IMR-90 (cell line): ENCODE results near the gene C13orf46. TPM values are rescaled to one million over a fixed set of nuclear protein-coding genes. Genes with fewer than 3 reads are reported as not detected.

Experiments
- ATAC-seq: fragments of 200-7000 bp; cut with Tn5 transposase; 2 replicates; pipeline ENCODE4 v1.9.1; 2020; ENCODE audit warnings: low read depth, mild to moderate bottlenecking, moderate library complexity
- BruUV-seq: library from RNA; stranded (reverse); fragments of 400-500 nt; replicated peaks from 2 replicates; lab custom pipeline; 2021; lab: Mats Ljungman, UMichigan
- CTCF ChIA-PET: fragments of 300-600 bp; formaldehyde crosslinking; extraction: SDS; loops from one replicate; lab custom pipeline; 2021; ENCODE audit warnings: antibody characterized with exemption; lab: Yijun Ruan, JAX
- POLR2A ChIA-PET: fragments of 300-600 bp; sonication (Branson Sonifier 250); formaldehyde crosslinking; loops from one replicate; lab custom pipeline; 2022; ENCODE audit warnings: antibody characterized with exemption; ENCODE audit not compliant: unreplicated experiment; lab: Charles Lee
- DNase-seq: peaks from one replicate; pipeline ENCODE4 v3.0.0; 2013
- H2AFZ ChIP-seq: replicated peaks from 2 replicates; pipeline ENCODE3; 2013; ENCODE audit warnings: low read length, mild to moderate bottlenecking; ENCODE audit not compliant: poor library complexity
- H2AK5ac ChIP-seq: 2 replicates; pipeline ENCODE4 v1.6.1; 2013; ENCODE audit warnings: low read depth, low read length, inconsistent platforms
- H2AK9ac ChIP-seq: replicated peaks from 2 replicates; pipeline ENCODE3; 2013; ENCODE audit warnings: mild to moderate bottlenecking, low read depth, low read length, moderate library complexity; ENCODE audit not compliant: poor library complexity
- H2BK120ac ChIP-seq: 2 replicates; pipeline ENCODE4 v1.6.1; 2013; ENCODE audit warnings: low read depth, low read length, inconsistent platforms
- H2BK15ac ChIP-seq: 3 replicates; pipeline ENCODE4 v1.6.1; 2013; ENCODE audit warnings: low read depth, low read length, inconsistent platforms
- H2BK20ac ChIP-seq: 2 replicates; pipeline ENCODE4 v1.6.1; 2013; ENCODE audit warnings: low read depth, mild to moderate bottlenecking, inconsistent platforms, low read length, moderate library complexity
- H2BK5ac ChIP-seq: 2 replicates; pipeline ENCODE4 v1.6.1; 2013; ENCODE audit warnings: mild to moderate bottlenecking, low read depth, low read length, inconsistent platforms; ENCODE audit not compliant: poor library complexity, severe bottlenecking
- H3K14ac ChIP-seq: replicated peaks from 2 replicates; pipeline ENCODE4 v1.6.1; 2013; ENCODE audit warnings: low read depth, low read length, inconsistent platforms
- H3K18ac ChIP-seq: 2 replicates; pipeline ENCODE4 v1.6.1; 2013; ENCODE audit warnings: low read depth, low read length, control low read depth
- H3K23ac ChIP-seq: 2 replicates; pipeline ENCODE4 v1.6.1; 2013; ENCODE audit warnings: low read depth, low read length, inconsistent platforms
- H3K27ac ChIP-seq: 2 replicates; pipeline ENCODE4 v1.5.1; 2013; ENCODE audit warnings: mild to moderate bottlenecking, control low read depth, low read length; ENCODE audit not compliant: insufficient read depth
- H3K27me3 ChIP-seq: 2 replicates; pipeline ENCODE4 v1.6.1; 2013; ENCODE audit warnings: low read length; ENCODE audit not compliant: control insufficient read depth, insufficient read depth
- H3K36me3 ChIP-seq: 2 replicates; pipeline ENCODE4 v1.6.1; 2013; ENCODE audit warnings: low read length, mixed read lengths; ENCODE audit not compliant: control insufficient read depth, insufficient read depth
- H3K4ac ChIP-seq: 2 replicates; pipeline ENCODE4 v1.6.1; 2013; ENCODE audit warnings: low read depth, low read length, inconsistent platforms
- H3K4me1 ChIP-seq: 2 replicates; pipeline ENCODE4 v1.6.1; 2013; ENCODE audit warnings: low read length, mixed read lengths; ENCODE audit not compliant: control insufficient read depth, insufficient read depth
- H3K4me2 ChIP-seq: 2 replicates; pipeline ENCODE4 v1.6.1; 2013; ENCODE audit warnings: low read depth, mild to moderate bottlenecking, control low read depth, low read length, moderate library complexity
- H3K4me3 ChIP-seq: 2 replicates; pipeline ENCODE4 v1.5.1; 2013; ENCODE audit warnings: low read depth, mild to moderate bottlenecking, control low read depth, low read length, moderate library complexity; ENCODE audit not compliant: insufficient read depth
- H3K56ac ChIP-seq: 2 replicates; pipeline ENCODE4 v1.6.1; 2013; ENCODE audit warnings: low read length, inconsistent platforms; ENCODE audit not compliant: insufficient read depth; ENCODE audit errors: extremely low read depth
- H3K79me1 ChIP-seq, 2 experiments: 2 replicates each; pipeline ENCODE4 v1.6.1; 2013; ENCODE audit warnings: low read length in 2 of 2, inconsistent platforms in 1 of 2, low read depth in 1 of 2
- H3K9ac ChIP-seq: 2 replicates; pipeline ENCODE4 v1.6.1; 2013; ENCODE audit warnings: low read depth, low read length, control low read depth
- H3K9me1 ChIP-seq: 2 replicates; pipeline ENCODE4 v1.6.1; 2013; ENCODE audit warnings: low read length, inconsistent platforms; ENCODE audit not compliant: insufficient read depth
- H3K9me3 ChIP-seq: 2 replicates; pipeline ENCODE4 v1.6.1; 2013; ENCODE audit warnings: low read length; ENCODE audit not compliant: control insufficient read depth, insufficient read depth
- H4K20me1 ChIP-seq: 2 replicates; pipeline ENCODE4 v1.6.1; 2013; ENCODE audit warnings: low read length, inconsistent platforms; ENCODE audit not compliant: insufficient read depth
- H4K5ac ChIP-seq: 2 replicates; pipeline ENCODE4 v1.6.1; 2013; ENCODE audit warnings: mild to moderate bottlenecking, low read depth, low read length, control low read depth
- H4K8ac ChIP-seq, 2 experiments: 2 replicates each; pipeline ENCODE4 v1.6.1; 2013; ENCODE audit warnings: low read depth in 2 of 2, low read length in 2 of 2, control low read depth in 1 of 2, inconsistent platforms in 1 of 2
- H4K91ac ChIP-seq: 2 replicates; pipeline ENCODE4 v1.6.1; 2013; ENCODE audit warnings: low read depth, low read length, inconsistent platforms; ENCODE audit not compliant: insufficient read depth
- BHLHE40 ChIP-seq: fragments of 150-350 bp; IDR thresholded peaks from 2 replicates; pipeline ENCODE4 v1.6.1; 2016; ENCODE audit warnings: mild to moderate bottlenecking, low read depth, low read length
- CEBPB ChIP-seq: IDR thresholded peaks from 2 replicates; pipeline ENCODE4 v1.6.1; 2012; ENCODE audit warnings: low read depth, low read length, improper control_type of control experiment
- FOS ChIP-seq: fragments of 150-350 bp; IDR thresholded peaks from 2 replicates; pipeline ENCODE4 v1.6.1; 2016; ENCODE audit warnings: low read depth, low read length
- NFE2L2 ChIP-seq: fragments of 150-350 bp; IDR thresholded peaks from 2 replicates; pipeline ENCODE4 v1.6.1; 2016; ENCODE audit warnings: low read depth, mild to moderate bottlenecking, low read length
- RCOR1 ChIP-seq: IDR thresholded peaks from 2 replicates; pipeline ENCODE4 v1.6.1; 2012; ENCODE audit warnings: mild to moderate bottlenecking, low read length, improper control_type of control experiment; ENCODE audit not compliant: insufficient replicate concordance
- SMC3 ChIP-seq: fragments of 150-350 bp; IDR thresholded peaks from 2 replicates; pipeline ENCODE4 v1.6.1; 2016; ENCODE audit warnings: low read depth, mild to moderate bottlenecking, antibody characterized with exemption, low read length, moderate library complexity
- WGBS, 2 experiments: methylation state at CpG; one replicate each; pipeline versions ENCODE4 v1.1.5 to v1.1.7; 2013; ENCODE audit warnings: missing lambda C conversion rate in 2 of 2; ENCODE audit not compliant: insufficient read length in 1 of 2; ENCODE audit errors: extremely low coverage in 2 of 2; 5-methylcytosine and 5-hydroxymethylcytosine counted together
- dilution Hi-C: fragments of 300-500 bp; cut with HindIII; formaldehyde crosslinking; loops from one replicate; pipeline ENCODE4 v1.14.3; 2018; ENCODE audit warnings: low sequenced_read_pairs; ENCODE audit not compliant: unreplicated experiment
- in situ Hi-C: fragments of 300-500 bp; cut with MboI; formaldehyde crosslinking; loops from 3 replicates; pipeline ENCODE4 v1.14.3; 2019; ENCODE audit warnings: low sequenced_read_pairs, inconsistent platforms, mixed read lengths
- intact Hi-C: fragments of 100-400 bp; cut with micrococcal nuclease; formaldehyde crosslinking; loops from 2 replicates; pipeline ENCODE4 v1.10.0; 2022
- polyA plus RNA-seq, 3 experiments: library from polyadenylated mRNA; depleted of rRNA; stranded (reverse); fragments of >200 nt; gene quantifications; 2 replicates each; pipeline ENCODE4 v1.2.3, GENCODE V29; 2012; ENCODE audit warnings: low replicate concordance in 1 of 3
- total RNA-seq: library from RNA; depleted of rRNA; stranded (reverse); fragments of >200 nt; gene quantifications from 2 replicates; pipeline ENCODE4 v1.2.3, GENCODE V29; 2012

Gene C13orf46
- total and polyA plus RNA-seq, 2 of the 4 experiments (the other 2 are of a cell fraction), result under 0.01 to 2.1 TPM

GRCh38 chr13:113915012-113915763 is 58.7 kb downstream of the C13orf46 start:
- Histone ChIP-seq H3K27me3 (no peaks in the 10 kb centered on the region), H4K91ac (peak overlapping the region; percentile 11; the same call in 1 of the 2 replicates), H3K79me1 (peaks cover 0 to 29% of the 10 kb centered on the region in 2 experiments; a peak in 2 of 4 replicates), H3K36me3 (no peaks in the 10 kb centered on the region; the same call in 1 of the 2 replicates), H4K20me1 (no peaks in the 10 kb centered on the region), H3K9me1 (peaks cover 19% of the 10 kb centered on the region), H2AFZ (peak overlapping the region; percentile 0), H3K18ac (no peak overlapping the region), H3K56ac (no peak overlapping the region), H2BK20ac (peak overlapping the region; percentile 27; the same call in 1 of the 2 replicates), H3K27ac (no peak overlapping the region), H2AK5ac (peak overlapping the region; percentile 89; the same call in 1 of the 2 replicates), H3K14ac (0 out of 2 replicates have a peak overlapping the region, but pooled peaks have one; percentile 89), H3K23ac (no peak overlapping the region), H3K4ac (peak overlapping the region; percentile 85), H3K4me3 (no peak overlapping the region), H2BK5ac (peak overlapping the region; percentile 17), H2AK9ac (peak overlapping the region; percentile 42), H2BK15ac (0 out of 3 replicates have a peak overlapping the region, but pooled peaks have one; percentile 14), H3K4me2 (no peak overlapping the region), H3K9me3 (peaks cover 6% of the 10 kb centered on the region), H3K9ac (no peak overlapping the region), H4K5ac (no peak overlapping the region; the same call in 1 of the 2 replicates), H3K4me1 (peaks cover 11% of the 10 kb centered on the region), H4K8ac (no peak overlapping the region; a peak in 1 of 4 replicates), H2BK120ac (peak overlapping the region; percentile 25)
- no peak for ATAC-seq
- intact Hi-C loops, result no loop called here
- TF ChIP-seq SMC3, result no peak
- TF ChIP-seq FOS, result no peak
- TF ChIP-seq NFE2L2, result no peak
- no peak for TF ChIP-seq RCOR1
- no peak for TF ChIP-seq BHLHE40
- no peak for TF ChIP-seq CEBPB
- ChIA-PET POLR2A (no interaction called here), CTCF (no interaction called here)
- no TSS peak for BruUV-seq
- dilution Hi-C loops, result no loop called here
- 100% methylated on average over 1 of the region's 21 CpGs; no CpG with 5 or more reads in 1 of the 2 experiments for WGBS, 2 experiments
- in situ Hi-C loops, result no loop called here
- no peak for DNase-seq
